ENCODE data around the gene SEC61G.

GRCh38 chr7:54712820-54713219 lies 46.2 kb downstream of the SEC61G start:
- TF ChIP-seq CTCF (IDR thresholded peaks at IDR 0.05) (no peak), ZNF425 (CRISPR knock-in tag; conservative IDR thresholded peaks at IDR 0.05) (no peak), USF2 (CRISPR knock-in tag; IDR thresholded peaks at IDR 0.05) (no peak), GABPB1 (CRISPR knock-in tag; IDR thresholded peaks at IDR 0.05) (no peak), GRHL2 (CRISPR knock-in tag; IDR thresholded peaks at IDR 0.05; ENCODE audit: insufficient replicate concordance, severe bottlenecking) (no peak), JUN (CRISPR knock-in tag; IDR thresholded peaks at IDR 0.05) (no peak), ZNF281 (CRISPR knock-in tag; IDR thresholded peaks at IDR 0.05) (no peak), HMGXB4 (CRISPR knock-in tag; IDR thresholded peaks at IDR 0.05) (no peak)

All from WTC11 (cell line).